Cardiac fibroblast (primary cell): ENCODE results near the gene FRS3.
"Not testable (repeated sequence)": the region's sequence is repeated elsewhere in the genome, so short reads cannot be mapped to it uniquely, and the experiment has no call there.

Experiments
- DNase-seq, 2 donors: peaks; one replicate each; pipeline versions ENCODE4 v3.0.0 to v3.0.0-alpha.2; 2010; ENCODE audit warnings: low read depth in 2 of 2
- H3K4me3 ChIP-seq, 2 donors: replicated peaks in 1 of 2; 1 replicate in 1 of 2; 2 replicates in 1 of 2; pipeline ENCODE4 v1.5.1; 2011; ENCODE audit warnings: low read depth in 2 of 2, low read length in 2 of 2, mild to moderate bottlenecking in 2 of 2, moderate library complexity in 1 of 2
- TF ChIP-seq, protein P1 (sequence below): IDR thresholded peaks from one replicate; pipeline ENCODE4 v1.5.1; 2011; ENCODE audit warnings: low read depth, mild to moderate bottlenecking, low read length, inconsistent platforms

Gene FRS3

DNA sequence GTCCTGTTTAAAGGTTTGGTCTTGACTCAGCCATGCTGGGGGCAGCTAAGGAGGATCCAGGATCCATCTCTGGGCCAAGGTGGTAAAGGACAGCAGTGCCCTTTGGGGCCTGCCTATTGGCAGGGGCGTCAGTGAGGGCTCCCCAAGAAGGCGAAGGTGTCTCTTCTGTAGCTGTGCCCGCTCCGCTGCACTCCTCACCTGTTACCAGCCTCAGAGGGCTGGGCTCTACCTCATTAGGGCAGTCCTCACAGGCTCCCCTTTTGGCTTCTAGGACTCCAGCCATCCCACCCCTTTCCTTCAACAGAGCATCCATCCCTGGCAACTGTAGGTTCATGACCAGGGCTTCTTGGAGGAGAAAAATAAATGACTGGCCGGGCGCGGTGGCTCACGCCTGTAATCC is 10.3 kb downstream of the FRS3 start:
- H3K4me3 ChIP-seq: no peak overlapping the region
- TF ChIP-seq, protein P1, sequence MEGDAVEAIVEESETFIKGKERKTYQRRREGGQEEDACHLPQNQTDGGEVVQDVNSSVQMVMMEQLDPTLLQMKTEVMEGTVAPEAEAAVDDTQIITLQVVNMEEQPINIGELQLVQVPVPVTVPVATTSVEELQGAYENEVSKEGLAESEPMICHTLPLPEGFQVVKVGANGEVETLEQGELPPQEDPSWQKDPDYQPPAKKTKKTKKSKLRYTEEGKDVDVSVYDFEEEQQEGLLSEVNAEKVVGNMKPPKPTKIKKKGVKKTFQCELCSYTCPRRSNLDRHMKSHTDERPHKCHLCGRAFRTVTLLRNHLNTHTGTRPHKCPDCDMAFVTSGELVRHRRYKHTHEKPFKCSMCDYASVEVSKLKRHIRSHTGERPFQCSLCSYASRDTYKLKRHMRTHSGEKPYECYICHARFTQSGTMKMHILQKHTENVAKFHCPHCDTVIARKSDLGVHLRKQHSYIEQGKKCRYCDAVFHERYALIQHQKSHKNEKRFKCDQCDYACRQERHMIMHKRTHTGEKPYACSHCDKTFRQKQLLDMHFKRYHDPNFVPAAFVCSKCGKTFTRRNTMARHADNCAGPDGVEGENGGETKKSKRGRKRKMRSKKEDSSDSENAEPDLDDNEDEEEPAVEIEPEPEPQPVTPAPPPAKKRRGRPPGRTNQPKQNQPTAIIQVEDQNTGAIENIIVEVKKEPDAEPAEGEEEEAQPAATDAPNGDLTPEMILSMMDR: no peak
- no peak for DNase-seq

DNA sequence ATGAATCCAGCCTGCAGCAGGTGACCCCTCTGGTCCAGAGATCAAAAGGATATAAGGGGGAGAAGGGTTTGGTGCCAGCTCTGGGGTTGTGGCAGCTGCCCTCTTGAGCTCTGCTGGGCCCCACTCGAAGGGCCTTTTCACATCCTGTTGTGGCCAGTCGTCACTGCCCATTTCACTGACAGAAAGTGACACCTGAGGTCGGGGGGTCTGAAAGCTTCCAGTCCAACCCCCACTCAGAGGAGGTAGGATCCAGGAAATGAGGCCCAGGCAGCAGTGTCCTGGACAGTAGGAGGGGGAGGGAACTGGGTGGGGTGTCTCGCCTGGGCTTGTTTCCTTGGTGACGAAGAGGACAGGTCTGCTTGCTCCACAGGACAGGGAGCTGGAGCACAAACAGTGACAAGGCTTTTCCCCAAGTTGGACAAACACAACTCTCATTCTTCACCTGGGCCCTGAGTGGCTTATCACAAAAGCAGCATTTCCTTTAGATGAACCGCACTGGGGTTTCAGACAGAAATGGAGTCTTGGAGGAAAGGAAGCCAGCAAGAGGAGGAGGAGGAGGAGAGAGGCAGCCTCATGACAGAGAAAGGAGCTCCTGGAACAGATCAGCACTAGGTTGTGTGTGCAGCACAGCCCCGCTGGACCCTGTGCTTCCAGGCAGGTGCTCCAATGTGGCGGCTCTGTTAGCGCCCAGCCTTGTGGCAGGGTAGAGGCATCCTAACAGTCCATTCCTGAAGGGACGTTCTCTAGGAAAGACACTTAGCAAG is 11.0 kb downstream of the FRS3 start:
- TF ChIP-seq, protein P1: no peak
- DNase-seq: no peak
- no peak overlapping the region for H3K4me3 ChIP-seq

DNA sequence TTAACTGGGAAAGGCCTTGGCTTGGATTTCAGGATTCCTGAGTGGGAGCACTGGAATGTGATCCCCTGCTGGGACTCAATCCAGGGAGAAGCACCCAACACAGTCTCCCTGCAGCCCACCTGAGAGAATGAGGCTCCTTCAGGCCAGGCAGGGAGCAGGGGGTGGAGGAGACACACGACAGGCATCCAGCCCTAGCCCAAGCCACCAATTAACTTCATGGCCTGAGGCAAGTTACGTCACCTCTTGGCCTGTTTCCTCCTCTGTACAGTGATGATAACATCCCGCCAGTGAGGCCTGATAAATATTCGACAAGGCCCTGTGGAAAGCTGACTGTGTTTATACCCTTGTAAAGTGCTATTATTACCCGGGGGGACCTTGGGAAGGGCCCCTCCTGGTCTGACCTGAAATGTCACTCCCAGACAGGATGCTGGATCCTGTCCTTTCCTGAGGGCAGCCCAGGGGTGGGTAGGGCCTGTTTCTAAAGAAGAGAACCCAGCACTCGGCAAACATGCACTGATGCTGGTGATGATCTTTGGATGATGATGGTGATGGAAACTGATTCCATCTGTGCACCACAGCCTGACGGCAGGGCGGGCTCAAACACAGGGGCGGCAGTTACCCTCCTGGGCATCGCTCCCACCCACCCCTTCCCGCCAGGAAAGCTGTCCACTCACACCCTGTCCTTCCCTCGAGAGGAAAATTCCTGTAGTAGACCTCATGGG is 12.4 kb downstream of the FRS3 start:
- peak; percentile 63 to 83 for DNase-seq
- H3K4me3 ChIP-seq: no peak overlapping the region
- TF ChIP-seq, protein P1: no peak

DNA sequence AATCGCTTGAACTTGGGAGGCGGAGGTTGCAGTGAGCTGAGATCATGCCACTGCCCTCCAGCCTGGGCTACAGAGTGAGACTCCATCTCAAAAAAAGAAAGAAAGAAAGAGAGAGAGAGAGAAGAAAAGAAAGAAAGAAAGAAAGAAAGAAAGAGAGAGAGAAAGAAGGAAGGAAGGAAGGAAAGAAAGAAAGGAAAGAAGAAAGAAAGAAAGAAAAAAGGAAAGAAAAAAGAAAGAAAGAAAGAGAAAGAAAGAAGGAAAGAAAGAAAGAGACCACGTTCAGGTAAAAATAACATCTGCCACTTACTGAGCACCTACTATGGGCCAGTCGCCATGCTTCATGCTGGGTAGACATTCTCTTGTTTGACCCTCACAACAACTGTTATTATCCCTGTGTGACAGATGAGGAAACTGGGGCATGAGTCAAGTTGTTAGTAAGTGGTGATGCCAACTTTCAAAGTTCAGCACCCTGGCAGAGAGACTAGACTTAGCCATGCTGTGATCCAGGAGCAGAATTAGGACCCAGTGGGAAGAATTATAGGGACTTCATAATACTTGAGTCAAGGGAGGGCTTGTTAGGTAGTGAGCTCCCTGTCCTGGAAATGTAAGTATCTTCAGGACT is 13.5 kb downstream of the FRS3 start:
- DNase-seq: peak in 1 of 2 donors; percentile 18
- H3K4me3 ChIP-seq: not testable (repeated sequence)

DNA sequence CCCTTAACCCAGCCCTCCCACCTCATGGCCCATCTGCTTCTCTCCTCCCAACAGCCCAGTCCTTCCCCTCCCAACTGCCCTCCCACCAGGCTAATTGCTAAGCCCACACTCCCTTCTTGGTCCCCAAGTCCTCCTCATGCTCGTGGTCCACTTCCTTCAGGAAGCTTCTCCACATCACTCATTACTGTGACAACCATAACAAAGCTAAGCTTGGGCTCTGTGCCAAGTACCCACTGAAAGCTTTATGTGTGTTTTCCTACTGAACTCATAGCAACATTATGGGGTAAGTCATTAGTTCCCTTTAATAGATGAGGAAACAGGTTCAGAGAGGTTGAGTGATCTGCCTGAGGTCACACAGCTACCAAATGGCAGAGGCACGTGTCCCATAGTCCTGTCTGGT is 16.2 kb downstream of the FRS3 start:
- peak in 1 of 2 donors; percentile 26 for DNase-seq
- H3K4me3 ChIP-seq: no peak overlapping the region
- TF ChIP-seq, protein P1: no peak

DNA sequence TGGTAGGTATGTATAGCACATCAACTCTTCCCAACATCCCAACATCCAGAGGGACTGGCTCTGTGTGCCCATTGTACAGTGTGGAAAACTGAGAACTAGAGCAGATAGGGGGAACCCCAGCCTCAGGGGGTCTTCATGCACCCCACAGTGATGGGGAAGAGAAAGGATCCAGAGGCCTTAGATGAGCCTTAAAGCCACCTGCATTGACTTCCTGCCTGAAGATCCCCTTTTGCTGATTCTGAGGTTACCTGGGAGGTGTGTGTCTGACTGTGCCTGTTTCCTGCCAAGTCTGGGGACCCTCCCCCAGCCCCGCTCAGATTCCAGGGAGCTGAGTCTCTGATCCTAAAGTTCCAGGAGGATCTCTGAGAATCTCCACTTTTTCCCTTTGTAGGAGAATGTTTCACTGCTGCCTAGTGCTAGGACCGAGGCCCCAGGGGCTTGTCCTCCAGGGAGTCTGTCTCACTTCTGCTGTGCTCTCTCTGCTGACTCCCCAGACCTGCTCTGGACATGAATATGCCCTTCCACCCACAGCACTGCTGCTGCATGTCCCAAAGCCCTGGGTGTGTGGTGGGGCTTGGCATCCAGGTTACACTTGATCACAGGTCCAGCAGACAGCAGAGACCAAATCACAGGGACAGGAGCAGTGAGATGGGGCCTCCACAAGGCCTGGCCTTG is 19.7 kb downstream of the FRS3 start:
- no peak for DNase-seq
- TF ChIP-seq, protein P1: no peak
- no peak overlapping the region for H3K4me3 ChIP-seq
